Measurements from ENCODE around the gene GABARAPL2. TPM values are rescaled to one million over a fixed set of nuclear protein-coding genes. Genes with fewer than 3 reads are reported as not detected.

The GABARAPL2 gene
- total RNA-seq, 1 donor from 2014 or later, result 87.0 TPM

GRCh38 chr16:75622761-75623605 is 56.8 kb downstream of the GABARAPL2 start, which contains the start of gene ADAT1:
Gene ADAT1 (minus strand): TSS chr16:75623281. CDS start chr16:75620799, 2,482 bp downstream.
- Mint-ChIP-seq H3K4me1 (peaks cover 29% of the 10 kb centered on the region), H3K9me3 (no peaks in the 10 kb centered on the region), H3K36me3 (ENCODE audit: low read depth) (peaks cover 20% of the 10 kb centered on the region), H3K4me3 (peak within 1 kb of the TSS; percentile 99), H3K27ac (ENCODE audit: unreplicated experiment) (peak within 1 kb of the TSS; percentile 99), H3K27me3 (ENCODE audit: low read depth) (no peaks in the 10 kb centered on the region)
- peak; percentile 93 for DNase-seq (ENCODE audit: low read depth, low spot score)
- no peak for TF ChIP-seq CTCF (conservative IDR thresholded peaks at IDR 0.05)

- DNase-seq (ENCODE audit: low read depth, low spot score), result no peak
- Mint-ChIP-seq H3K4me1 (peaks cover 29% of the 10 kb centered on the region), H3K9me3 (no peaks in the 10 kb centered on the region), H3K27me3 (ENCODE audit: low read depth) (no peaks in the 10 kb centered on the region), H3K4me3 (peak overlapping the region; percentile 21), H3K27ac (ENCODE audit: unreplicated experiment) (no peak overlapping the region), H3K36me3 (ENCODE audit: low read depth) (peaks cover 18% of the 10 kb centered on the region)
- TF ChIP-seq CTCF (conservative IDR thresholded peaks at IDR 0.05), result no peak
Observed at GRCh38 chr16:75624921-75625334, 58.7 kb downstream of the GABARAPL2 start.

GRCh38 chr16:75626806-75627205 is 60.6 kb downstream of the GABARAPL2 start:
- Mint-ChIP-seq H3K4me3 (peak overlapping the region; percentile 18), H3K27me3 (ENCODE audit: low read depth) (no peaks in the 10 kb centered on the region), H3K4me1 (peaks cover 16% of the 10 kb centered on the region), H3K9me3 (no peaks in the 10 kb centered on the region), H3K36me3 (ENCODE audit: low read depth) (peaks cover 17% of the 10 kb centered on the region), H3K27ac (ENCODE audit: unreplicated experiment) (no peak overlapping the region)
- no peak for DNase-seq (ENCODE audit: low read depth, low spot score)
- TF ChIP-seq CTCF (conservative IDR thresholded peaks at IDR 0.05), result no peak

Other genes with a start within 250 kb of the GABARAPL2 start
- 99.8 and 103 TPM in 2 replicates for gene CFDP1, start 132.9 kb upstream of the GABARAPL2 start, total RNA-seq
- 50.5 and 56.4 TPM in 2 replicates for gene TMEM170A, start 101.7 kb upstream of the GABARAPL2 start, total RNA-seq
- 22.4 and 23.1 TPM in 2 replicates for gene CHST6, start 70.9 kb upstream of the GABARAPL2 start, total RNA-seq
- 1.3 and 1.5 TPM in 2 replicates for gene CHST5, start 30.3 kb upstream of the GABARAPL2 start, total RNA-seq
- 25.8 and 27.5 TPM in 2 replicates for gene TMEM231, start 10.1 kb upstream of the GABARAPL2 start, total RNA-seq
- 78.7 and 82.6 TPM in 2 replicates for gene ADAT1, start 56.9 kb downstream of the GABARAPL2 start, total RNA-seq
- 161 and 164 TPM in 2 replicates for gene KARS1, start 81.3 kb downstream of the GABARAPL2 start, total RNA-seq
- gene TERF2IP, start 81.4 kb downstream of the GABARAPL2 start, total RNA-seq, result 47.2 and 50.2 TPM in 2 replicates
- not detected in 2 replicates for gene CPHXL2, start 110.6 kb downstream of the GABARAPL2 start, total RNA-seq
- gene DUXB, start 135.1 kb downstream of the GABARAPL2 start, total RNA-seq, result not detected in 2 replicates
- not detected in 2 replicates for gene CPHXL, start 160.1 kb downstream of the GABARAPL2 start, total RNA-seq